GM21717 (cell line): Measurements from ENCODE around the gene MTURN.
"Not testable (repeated sequence)": the region's sequence is repeated elsewhere in the genome, so short reads cannot be mapped to it uniquely, and the experiment has no call there.

ENCODE experiments used
- ATAC-seq: cut with Tn5 transposase; IDR thresholded peaks from one replicate; pipeline ENCODE4 v1.9.1; 2021; ENCODE audit warnings: mild to moderate bottlenecking, moderate library complexity; ENCODE audit not compliant: unreplicated experiment

The MTURN gene

DNA sequence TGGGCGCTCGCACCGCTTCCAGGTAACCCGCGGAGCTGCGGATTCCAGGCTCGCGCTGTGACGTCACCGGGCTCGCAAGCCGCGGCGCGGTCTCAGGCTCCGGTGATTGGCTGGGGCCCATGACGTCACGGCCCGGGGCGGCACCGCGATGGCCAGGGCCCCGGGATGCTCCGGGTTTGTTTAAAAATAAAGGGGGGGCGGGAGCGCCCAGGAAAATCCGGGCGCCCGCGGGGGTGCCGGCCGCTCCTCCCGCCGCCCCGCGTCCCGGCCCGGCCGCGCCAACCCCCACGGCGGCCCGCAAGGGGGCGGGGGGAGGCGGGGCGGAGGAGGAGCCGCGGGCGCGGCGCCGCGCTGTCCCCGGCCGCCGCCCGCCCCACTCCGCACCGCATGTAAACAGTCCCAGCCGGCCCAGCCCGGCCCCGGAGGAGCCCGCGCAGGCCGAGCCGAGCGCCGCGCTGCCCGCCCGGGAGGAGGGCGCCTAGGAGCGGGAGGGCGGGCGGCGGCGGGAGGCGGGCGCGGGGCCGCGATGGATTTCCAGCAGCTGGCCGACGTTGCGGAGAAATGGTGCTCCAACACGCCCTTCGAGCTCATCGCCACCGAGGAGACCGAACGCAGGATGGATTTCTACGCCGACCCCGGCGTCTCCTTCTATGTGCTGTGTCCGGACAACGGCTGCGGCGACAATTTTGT, at the start of gene MTURN:
Gene MTURN, plus strand, starts transcription at position 376 of the 690 bp plus-strand sequence. Its CDS starts 151 bp downstream, at position 527.
- peak; percentile 87 for ATAC-seq

- no peak for ATAC-seq
Measured at GRCh38 chr7:30086529-30086928, 48.3 kb upstream of the MTURN start.

- no peak for ATAC-seq
Measured at GRCh38 chr7:30087371-30087770, 47.4 kb upstream of the MTURN start.

GRCh38 chr7:30088362-30088761, 46.4 kb upstream of the MTURN start:
- ATAC-seq, result no peak

DNA sequence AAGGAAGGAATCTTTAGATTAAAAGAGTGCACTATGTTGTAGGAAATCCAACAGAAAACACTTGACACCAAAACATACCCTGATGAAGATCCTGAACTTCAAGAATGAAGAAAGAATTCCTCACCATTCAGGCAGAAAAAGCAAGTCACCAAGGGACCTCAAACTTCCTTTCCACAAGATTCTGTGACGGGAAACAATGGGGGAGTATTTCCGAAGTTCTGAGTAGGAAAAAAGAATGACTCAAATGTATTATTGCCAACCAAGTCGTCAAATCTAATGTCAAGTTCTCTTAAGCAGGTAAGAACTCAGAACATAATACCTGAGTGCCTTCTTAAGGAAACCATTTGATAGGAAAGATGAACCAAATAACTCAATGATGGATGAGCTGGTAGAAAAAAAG, 44.7 kb upstream of the MTURN start:
- no peak for ATAC-seq

- no peak for ATAC-seq
Measured at GRCh38 chr7:30091491-30091912, 43.3 kb upstream of the MTURN start.

GRCh38 chr7:30091987-30092386, 42.8 kb upstream of the MTURN start:
- no peak for ATAC-seq

- ATAC-seq, result no peak
Measured at GRCh38 chr7:30093420-30093952, 41.3 kb upstream of the MTURN start.

- not testable (repeated sequence) for ATAC-seq
Measured at GRCh38 chr7:30098599-30098998, 36.2 kb upstream of the MTURN start.

- ATAC-seq, result no peak
Measured at GRCh38 chr7:30102281-30102680, 32.5 kb upstream of the MTURN start.

DNA sequence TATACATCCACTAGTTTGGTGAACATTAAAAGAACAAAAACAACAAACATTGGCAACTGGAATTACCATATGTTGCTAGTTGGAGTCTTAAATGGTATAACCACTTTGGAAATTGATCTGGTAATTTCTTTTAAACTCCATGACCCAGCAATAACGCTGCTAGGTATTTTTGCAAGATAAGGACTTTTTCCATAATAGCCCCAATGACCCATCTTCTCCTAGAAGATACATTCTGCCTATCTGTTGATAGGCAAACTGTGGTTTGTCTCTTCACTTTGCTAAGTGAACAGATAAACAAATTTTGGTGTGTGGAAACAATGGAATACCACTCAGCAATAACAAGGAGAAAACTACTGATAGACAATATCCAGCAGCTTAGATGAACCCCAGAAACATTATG, 30.6 kb upstream of the MTURN start:
- no peak for ATAC-seq

GRCh38 chr7:30112103-30112713, 22.6 kb upstream of the MTURN start:
- no peak for ATAC-seq

DNA sequence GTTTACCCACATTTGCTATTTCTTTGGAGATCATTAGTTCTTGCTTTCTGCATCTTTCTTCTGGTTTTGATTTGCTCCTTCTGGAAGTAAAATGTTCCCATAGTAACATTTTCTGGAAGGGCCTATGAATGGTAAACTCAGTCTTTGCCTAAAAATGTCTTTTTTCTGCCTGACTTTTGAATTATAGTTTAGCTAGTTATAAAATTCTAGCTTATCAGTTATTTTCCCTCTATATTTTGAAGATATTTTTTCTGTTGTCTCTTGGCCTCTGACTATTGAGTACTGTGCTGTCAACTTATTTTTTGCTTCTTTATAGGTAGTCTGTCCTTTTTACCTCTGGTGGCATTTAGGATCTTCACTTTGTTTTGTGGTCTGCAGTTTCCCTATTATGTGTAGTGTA, 21.6 kb upstream of the MTURN start:
- ATAC-seq, result no peak

GRCh38 chr7:30114536-30115238, 20.1 kb upstream of the MTURN start:
- no peak for ATAC-seq

GRCh38 chr7:30115709-30116297, 19.0 kb upstream of the MTURN start:
- no peak for ATAC-seq

- ATAC-seq, result no peak
Measured at GRCh38 chr7:30116771-30117170, 18.0 kb upstream of the MTURN start.

GRCh38 chr7:30117896-30118295, 16.9 kb upstream of the MTURN start:
- ATAC-seq, result no peak

DNA sequence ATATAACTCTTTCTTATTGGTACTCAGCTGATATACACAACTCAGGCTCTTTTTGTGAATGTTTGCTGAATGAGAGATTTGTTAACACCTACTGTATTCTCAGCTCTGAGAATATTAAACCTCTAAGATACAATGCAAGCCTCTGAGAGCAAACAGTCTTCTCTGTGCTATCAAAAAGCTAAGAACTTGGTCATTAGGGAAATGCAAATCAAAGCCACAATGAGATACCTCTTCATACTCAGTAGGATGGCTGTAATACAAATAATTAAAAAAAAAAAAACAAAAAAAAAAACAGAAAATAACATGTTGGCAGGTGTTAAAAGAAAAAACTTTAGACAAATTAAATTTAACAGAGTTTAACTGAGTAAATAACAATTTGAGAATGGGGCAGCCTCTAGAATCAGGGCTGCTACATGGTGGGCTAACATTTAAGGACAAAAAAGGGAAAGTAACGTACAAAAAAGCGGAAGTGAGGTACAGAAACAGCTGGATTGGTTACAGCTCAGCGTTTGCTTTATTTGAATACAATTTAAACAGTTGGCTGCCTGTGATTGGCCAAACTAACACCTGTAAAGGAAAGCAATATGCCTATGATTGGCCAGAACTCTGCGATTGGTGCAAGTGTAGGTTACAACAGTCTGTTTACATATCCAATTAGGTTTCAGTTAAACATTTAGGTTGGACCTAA, 14.8 kb upstream of the MTURN start:
- ATAC-seq, result no peak

DNA sequence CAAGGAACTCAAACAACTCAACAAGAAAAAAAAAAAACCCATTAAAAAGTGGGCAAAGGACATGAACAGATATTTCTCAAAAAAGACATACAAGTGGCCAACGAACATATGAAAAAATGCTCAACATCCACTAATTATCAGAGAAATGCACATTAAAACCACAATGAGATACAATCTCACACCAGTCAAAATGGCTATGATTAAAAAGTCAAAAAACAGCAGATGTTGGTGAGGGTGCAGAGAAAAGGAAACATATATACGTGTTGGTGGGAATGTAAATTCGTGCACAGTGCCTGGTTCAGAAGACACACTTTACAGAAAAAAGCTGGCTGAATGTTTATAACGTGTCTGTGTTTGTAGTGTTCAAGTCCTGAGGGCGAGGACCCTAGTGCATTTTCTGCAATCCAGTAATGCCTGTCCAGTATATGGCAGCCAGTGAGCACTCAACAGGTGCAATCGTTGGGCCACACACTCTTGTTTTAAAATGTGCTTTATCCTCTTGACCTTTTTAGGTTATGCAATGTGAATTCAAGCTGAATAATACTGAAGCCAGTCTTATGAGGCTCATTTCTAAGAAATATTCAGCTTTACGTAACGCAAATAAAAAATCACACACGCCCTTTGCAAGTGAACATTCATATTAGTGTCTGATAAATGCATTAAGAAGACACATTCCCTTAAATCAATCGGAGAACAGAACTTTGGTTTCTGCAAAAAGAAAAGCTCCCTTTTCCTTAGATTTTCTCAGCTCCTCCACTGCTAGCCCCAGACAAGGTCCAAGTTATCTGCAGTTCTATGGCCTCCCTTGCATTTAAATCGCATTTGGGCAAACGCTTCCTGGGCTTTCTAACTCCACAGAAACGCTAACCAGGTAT, 813 bp upstream of the MTURN start:
- ATAC-seq, result no peak
